ENCODE data around the gene GPC6.

GPC6 gene

GRCh38 chr13:94325650-94326049, 1099.0 kb downstream of the GPC6 start:
- no peak for DNase-seq (ENCODE audit: extremely low read depth, low read depth)
- TF ChIP-seq CTCF (IDR thresholded peaks at IDR 0.05; ENCODE audit: low read depth, low read length), result no peak

- DNase-seq (ENCODE audit: extremely low read depth, low read depth), result no peak
- TF ChIP-seq CTCF (IDR thresholded peaks at IDR 0.05; ENCODE audit: low read depth, low read length), result no peak
Measured at GRCh38 chr13:94327318-94327717, 1100.7 kb downstream of the GPC6 start.

- TF ChIP-seq CTCF (IDR thresholded peaks at IDR 0.05; ENCODE audit: low read depth, low read length), result no peak
- no peak for DNase-seq (ENCODE audit: extremely low read depth, low read depth)
Measured at GRCh38 chr13:94328381-94329041, 1101.9 kb downstream of the GPC6 start.

- no peak for TF ChIP-seq CTCF (IDR thresholded peaks at IDR 0.05; ENCODE audit: low read depth, low read length)
- DNase-seq (ENCODE audit: extremely low read depth, low read depth), result no peak
Measured at GRCh38 chr13:94329277-94329676, 1102.7 kb downstream of the GPC6 start.

GRCh38 chr13:94329754-94330551, 1103.3 kb downstream of the GPC6 start:
- no peak for TF ChIP-seq CTCF (IDR thresholded peaks at IDR 0.05; ENCODE audit: low read depth, low read length)
- DNase-seq (ENCODE audit: extremely low read depth, low read depth), result peak; percentile 68

- no peak for TF ChIP-seq CTCF (IDR thresholded peaks at IDR 0.05; ENCODE audit: low read depth, low read length)
- no peak for DNase-seq (ENCODE audit: extremely low read depth, low read depth)
Measured at GRCh38 chr13:94330552-94331071, 1104.0 kb downstream of the GPC6 start.

GRCh38 chr13:94331281-94331680, 1104.7 kb downstream of the GPC6 start:
- DNase-seq (ENCODE audit: extremely low read depth, low read depth), result no peak
- TF ChIP-seq CTCF (IDR thresholded peaks at IDR 0.05; ENCODE audit: low read depth, low read length), result no peak

Measured in AG09319 (cell line).